Heart right ventricle (tissue), 16 donors: ENCODE results near the gene ACOXL. TPM values are rescaled to one million over a fixed set of nuclear protein-coding genes. Genes with fewer than 3 reads are reported as not detected.

Experiments used
- ATAC-seq, 8 donors: fragments of 200-7000 bp; cut with Tn5 transposase; one replicate each; pipeline ENCODE4 v1.9.1; 2020; ENCODE audit warnings: mild to moderate bottlenecking in 8 of 8, moderate library complexity in 8 of 8, moderate number of reproducible peaks in 1 of 8
- DNase-seq, 2 donors: peaks; one replicate each; pipeline ENCODE4 v3.0.0-alpha.2; 2020
- H3K27ac ChIP-seq, 10 donors: fragments of 200-600 bp; sonication (generic) in 2 of 10; one replicate each; pipeline versions ENCODE4 v1.5.0 to v1.8.0; 2020 to 2022; ENCODE audit warnings: mild to moderate bottlenecking in 3 of 10
- H3K27me3 ChIP-seq, 7 donors: fragments of 200-600 bp; one replicate each; pipeline ENCODE4 v1.8.0; 2021 to 2022; ENCODE audit warnings: mild to moderate bottlenecking in 2 of 7
- H3K36me3 ChIP-seq, 9 donors: fragments of 200-600 bp; sonication (generic) in 1 of 9; one replicate each; pipeline versions ENCODE4 v1.5.0 to v1.8.0; 2020 to 2022; ENCODE audit warnings: mild to moderate bottlenecking in 2 of 9
- H3K4me1 ChIP-seq, 9 donors: fragments of 200-600 bp; sonication (generic) in 1 of 9; one replicate each; pipeline versions ENCODE4 v1.5.0 to v1.8.0; 2020 to 2022; ENCODE audit warnings: mild to moderate bottlenecking in 4 of 9
- H3K4me3 ChIP-seq, 10 donors: fragments of 200-600 bp; sonication (generic) in 2 of 10; one replicate each; pipeline versions ENCODE4 v1.5.0 to v1.8.0; 2020 to 2022; ENCODE audit warnings: mild to moderate bottlenecking in 7 of 10, moderate library complexity in 2 of 10
- H3K9me3 ChIP-seq, 11 donors: fragments of 200-600 bp in 10 of 11; sonication (generic) in 2 of 11; one replicate each; pipeline versions ENCODE4 v1.5.0 to v1.8.0; 2013 to 2022; ENCODE audit warnings: mild to moderate bottlenecking in 2 of 11, control low read depth in 1 of 11, moderate library complexity in 1 of 11
- CTCF ChIP-seq, 9 donors: fragments of 200-600 bp; sonication (generic) in 2 of 9; IDR thresholded peaks; one replicate each; pipeline versions ENCODE4 v1.5.0 to v1.8.0; 2021 to 2022; ENCODE audit warnings: antibody characterized with exemption in 9 of 9, mild to moderate bottlenecking in 5 of 9, moderate library complexity in 1 of 9
- WGBS, 2 donors: extraction: QIAGEN DNeasy Blood & Tissue Kit; methylation state at CpG; one replicate each; pipeline ENCODE4 v1.1.7; 2013; ENCODE audit warnings: inconsistent platforms in 1 of 2; 5-methylcytosine and 5-hydroxymethylcytosine counted together
- intact Hi-C, 10 donors: fragments of 100-400 bp; cut with DNase I; formaldehyde crosslinking; loops; one replicate each; pipeline versions ENCODE4 v1.11.1 to v1.14.2; 2022
- polyA plus RNA-seq, 2 donors: library from polyadenylated mRNA; stranded (reverse); fragments of 200-250 nt; gene quantifications; one replicate each; pipeline ENCODE4 v1.2.3, GENCODE V29; 2013
- total RNA-seq, 10 donors: library from RNA; stranded (reverse); fragmentation: NEBNext Ultra II Directional in 3 of 10; extraction: Animal tissue kit (Norgen Biotek cat#: 25700) in 3 of 10; gene quantifications; one replicate each; pipeline versions ENCODE4 v1.2.1 to v1.2.4, GENCODE V29; 2021 to 2023
- donor health status: Arrhythmogenic right ventricular cardiomyopathy.
- donor health status: ischemic (EF 13 %, LVEDD 7.1; RV severe dilation, severe dysfunction).
- donor health status: healthy with polysubstance abuse.
- donor health status: DM: no; HTN: yes; CAD: no.
- donor health status: DM: no; HTN: no; CAD: no.
- donor health status: ischemic (EF 25% LVEDD 6.9; RV normal size, moderate dysfunction).
- donor health status: ischemic (EF 25% LVEDD 5.7; RV mildly dilated, moderate dysfunction).
- donor health status: healthy.
- donor health status: DM: yes; HTN: yes; CAD: no.
- donor health status: Ischemic cardiomyopathy.
- donor health status: ischemic (EF 35%, LVEDD 5.7; RV mildly dilated, moderate dysfunction).
- donor health status: nonischemic (EF 11% LVEDD 7.7; RV severe dilation, severe dysfunction).
- donor health status: DM: yes; HTN: yes; CAD: no.
- donor health status: PGD.
- donor health status: ischemic (EF 29% LVEDD 5.4; RV normal size, mild dysfunction).
- donor health status: nonischemic (EF 23%, LVEDD 6.1; RV moderate dilation, normal function).

Gene ACOXL
- total and polyA plus RNA-seq, 12 donors = not detected

GRCh38 chr2:111117598-111118480 is 385.5 kb downstream of the ACOXL start:
- Histone ChIP-seq H3K27ac (peak overlapping the region in 8 of 10 donors; percentile 19 to 70 (median 51)), H3K36me3 (no peaks in the 10 kb centered on the region), H3K4me1 (peaks cover 0 to 51% (median 47%) of the 10 kb centered on the region in 9 donors), H3K4me3 (peak overlapping the region in 9 of 10 donors; percentile 36 to 96 (median 83)), H3K9me3 (no peaks in the 10 kb centered on the region), H3K27me3 (peaks cover 0 to 77% (median 46%) of the 10 kb centered on the region in 7 donors)
- intact Hi-C loops = loop anchor here in 8 of 10 donors (5.0 to 10.0 kb wide), 6 partner anchors 301 to 587 kb away; no protein-coding TSS in a partner anchor
- DNase-seq = peak; percentile 32 to 50
- TF ChIP-seq CTCF (IDR thresholded peaks at IDR 0.05) = no peak
- ATAC-seq = peak in 6 of 8 donors; percentile 19 to 45 (median 39)
- WGBS, 2 donors = 4% methylated on average over 64 of the region's 64 CpGs

- Histone ChIP-seq H3K27me3 (peaks cover 0 to 70% (median 41%) of the 10 kb centered on the region in 7 donors), H3K27ac (peak overlapping the region in 8 of 10 donors; percentile 19 to 70 (median 51)), H3K4me1 (peaks cover 0 to 55% (median 52%) of the 10 kb centered on the region in 9 donors), H3K4me3 (peak overlapping the region in 9 of 10 donors; percentile 36 to 96 (median 83)), H3K36me3 (no peaks in the 10 kb centered on the region), H3K9me3 (no peaks in the 10 kb centered on the region)
- no peak for TF ChIP-seq CTCF (IDR thresholded peaks at IDR 0.05)
- DNase-seq = peak; percentile 16 to 36
- intact Hi-C loops = loop anchor here in 8 of 10 donors (5.0 to 10.0 kb wide), 6 partner anchors 301 to 586 kb away; no protein-coding TSS in a partner anchor
- no peak for ATAC-seq
- 11 to 15% methylated on average over 33 of the region's 33 CpGs for WGBS, 2 donors
Measured at GRCh38 chr2:111118481-111118980, 386.2 kb downstream of the ACOXL start.

- Histone ChIP-seq H3K4me3 (peak overlapping the region in 9 of 10 donors; percentile 36 to 96 (median 83)), H3K4me1 (peaks cover 0 to 60% (median 58%) of the 10 kb centered on the region in 9 donors), H3K9me3 (no peaks in the 10 kb centered on the region), H3K36me3 (peaks cover 0 to 6% (median 3%) of the 10 kb centered on the region in 9 donors), H3K27me3 (peaks cover 0 to 63% (median 35%) of the 10 kb centered on the region in 7 donors), H3K27ac (peak overlapping the region in 8 of 10 donors; percentile 19 to 70 (median 51))
- DNase-seq (peak in 1 of 2 donors; percentile 28), ATAC-seq (no peak)
- WGBS, 2 donors = 7 to 13% methylated on average over 76 of the region's 76 CpGs
- intact Hi-C loops = loop anchor here in 8 of 10 donors (5.0 to 10.0 kb wide), 6 partner anchors 302 to 586 kb away; no protein-coding TSS in a partner anchor
- TF ChIP-seq CTCF (IDR thresholded peaks at IDR 0.05) = no peak
Measured at GRCh38 chr2:111118981-111119821, 386.8 kb downstream of the ACOXL start.
